Dermis blood vessel endothelial cell (primary cell): ENCODE data around the gene KLC3. TPM values are rescaled to one million over a fixed set of nuclear protein-coding genes. Genes with fewer than 3 reads are reported as not detected.
"Not testable (repeated sequence)": the region's sequence is repeated elsewhere in the genome, so short reads cannot be mapped to it uniquely, and the experiment has no call there.

Source experiments
- DNase-seq: peaks from one replicate; pipeline ENCODE4 v3.0.0; 2010
- total RNA-seq: library from RNA; depleted of rRNA; stranded (reverse); fragments of >200 nt; gene quantifications from 2 replicates; pipeline ENCODE4 v1.2.3, GENCODE V29; 2014

Gene KLC3
- total RNA-seq, 1 donor from 2014 or later = 0.17 TPM

GRCh38 chr19:45320997-45321775 lies 19.4 kb upstream of the KLC3 start:
- no peak for DNase-seq

GRCh38 chr19:45321848-45322247 lies 18.7 kb upstream of the KLC3 start:
- no peak for DNase-seq

- no peak for DNase-seq
Observed at GRCh38 chr19:45322311-45322710, 18.2 kb upstream of the KLC3 start.

GRCh38 chr19:45322744-45323281 lies 17.7 kb upstream of the KLC3 start, which contains the start of gene CKM:
CKM (minus strand) TSS chr19:45322875; CDS start chr19:45319713, 3,162 bp downstream.
- DNase-seq = no peak

GRCh38 chr19:45323671-45324081 lies 16.9 kb upstream of the KLC3 start:
- DNase-seq = peak; percentile 26

DNA sequence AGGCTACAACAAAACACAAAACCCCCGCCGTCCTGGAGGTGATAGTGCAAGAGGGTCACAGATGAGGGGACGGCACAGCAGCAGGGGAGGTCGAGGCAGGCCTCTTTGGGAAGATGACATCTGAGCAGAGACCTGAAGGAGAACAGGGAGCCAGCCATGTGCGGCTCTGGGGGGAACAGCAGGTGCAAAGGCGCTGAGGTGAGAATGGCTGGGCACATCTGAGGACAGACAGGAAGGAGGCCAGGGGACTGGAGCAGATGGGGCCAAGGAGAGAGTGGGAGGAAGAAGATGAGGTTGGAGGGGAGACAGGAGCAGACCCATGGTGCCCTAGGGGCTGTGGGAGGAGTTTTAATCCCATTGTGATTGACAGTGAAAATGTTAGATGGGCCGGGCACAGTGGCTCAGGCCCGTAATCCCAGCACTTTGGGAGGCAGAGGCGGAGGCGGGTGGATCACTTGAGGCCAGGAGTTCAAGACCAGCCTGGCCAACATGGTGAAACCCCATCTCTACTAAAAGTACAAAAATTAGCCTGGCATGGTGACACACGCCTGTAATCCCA lies 16.1 kb upstream of the KLC3 start:
- no peak for DNase-seq

DNA sequence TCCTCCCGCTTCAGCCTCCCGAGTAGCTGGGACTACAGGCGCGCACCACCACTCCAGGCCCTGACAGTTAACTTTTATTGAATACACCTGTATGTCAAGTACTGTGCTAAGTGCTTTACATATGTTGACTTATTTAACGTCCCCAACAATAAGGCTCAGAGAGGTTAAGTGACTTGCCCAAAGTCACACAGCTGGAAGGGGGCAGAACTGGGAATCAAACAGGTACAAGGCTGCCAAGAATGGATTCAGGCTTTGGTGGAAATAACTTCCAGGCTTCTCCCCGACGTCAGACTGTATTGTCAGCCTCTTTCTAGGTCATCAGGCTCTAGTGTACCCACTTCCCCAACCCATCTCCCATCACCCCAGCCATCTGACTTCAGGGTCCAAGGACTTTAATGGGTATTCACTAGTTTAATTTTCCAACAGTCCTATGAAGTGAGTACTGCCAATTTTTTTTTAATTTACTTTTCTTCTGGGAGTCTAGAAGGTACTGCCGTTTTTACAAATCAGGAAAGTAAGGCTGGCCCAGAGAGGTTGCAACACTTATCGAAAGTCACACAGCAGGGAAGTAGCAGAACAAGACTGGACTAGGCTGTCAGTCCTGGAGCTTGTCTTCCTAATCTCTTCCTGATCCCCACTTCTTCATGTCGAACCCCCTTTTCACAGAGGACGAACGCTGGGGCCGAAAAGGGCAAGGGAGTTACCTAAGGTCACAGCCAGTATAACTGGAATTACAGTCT lies 13.0 kb upstream of the KLC3 start:
- no peak for DNase-seq

DNA sequence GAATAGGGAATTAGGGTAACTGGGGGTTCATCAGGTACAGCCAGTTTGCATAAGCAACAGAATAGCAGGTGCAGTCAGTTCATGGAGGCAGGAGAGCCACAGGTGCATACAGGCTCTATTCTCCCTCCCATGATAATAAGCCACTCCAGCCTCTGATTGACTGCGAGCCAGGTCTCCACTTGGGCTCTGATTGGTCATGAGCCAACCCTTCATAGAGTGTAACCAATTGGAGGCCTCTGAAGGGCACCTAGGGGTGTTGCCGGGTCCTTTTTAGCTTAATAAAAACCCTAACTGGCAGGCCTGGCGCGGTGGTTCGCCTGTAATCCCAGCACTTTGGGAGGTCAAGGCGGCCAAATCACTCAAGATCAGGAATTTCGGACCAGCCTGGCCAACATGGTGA lies 9.1 kb upstream of the KLC3 start:
- DNase-seq = no peak

DNA sequence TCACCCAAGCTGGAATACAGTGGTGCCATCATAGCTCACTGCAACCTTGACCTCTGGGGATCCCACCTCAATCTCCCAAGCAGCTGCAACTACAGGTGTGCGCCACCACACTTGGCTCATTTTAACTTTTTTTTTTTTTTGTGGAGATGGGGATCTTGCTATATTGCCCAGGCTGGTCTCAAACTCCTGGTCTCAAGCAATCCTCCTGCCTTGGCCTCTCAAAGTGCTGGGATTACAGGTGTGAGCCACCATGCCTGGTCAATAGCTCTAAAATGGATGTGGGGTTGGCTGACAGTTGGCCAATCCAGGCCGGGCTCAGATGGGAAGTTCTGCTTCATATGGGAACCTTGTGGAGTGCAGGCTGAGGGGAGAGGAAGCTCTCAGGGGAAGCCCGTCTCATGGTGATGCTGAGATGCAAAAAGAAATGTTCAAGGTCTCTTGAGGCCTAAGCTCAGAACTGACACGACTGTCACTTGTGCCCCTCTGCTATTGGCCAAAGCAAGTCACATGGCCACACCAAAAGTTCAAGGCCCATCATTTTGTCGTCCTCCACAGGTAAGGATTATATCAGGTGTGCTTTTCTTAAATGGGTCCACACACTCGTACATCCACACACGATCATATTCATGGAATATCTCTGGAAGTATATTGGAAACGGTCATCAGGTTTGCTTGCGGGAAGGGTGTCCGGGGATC lies 6.8 kb upstream of the KLC3 start:
- no peak for DNase-seq

GRCh38 chr19:45334881-45335280 lies 5.7 kb upstream of the KLC3 start:
- DNase-seq = not testable (repeated sequence)

- no peak for DNase-seq
Observed at GRCh38 chr19:45336696-45337251, 3.8 kb upstream of the KLC3 start.

DNA sequence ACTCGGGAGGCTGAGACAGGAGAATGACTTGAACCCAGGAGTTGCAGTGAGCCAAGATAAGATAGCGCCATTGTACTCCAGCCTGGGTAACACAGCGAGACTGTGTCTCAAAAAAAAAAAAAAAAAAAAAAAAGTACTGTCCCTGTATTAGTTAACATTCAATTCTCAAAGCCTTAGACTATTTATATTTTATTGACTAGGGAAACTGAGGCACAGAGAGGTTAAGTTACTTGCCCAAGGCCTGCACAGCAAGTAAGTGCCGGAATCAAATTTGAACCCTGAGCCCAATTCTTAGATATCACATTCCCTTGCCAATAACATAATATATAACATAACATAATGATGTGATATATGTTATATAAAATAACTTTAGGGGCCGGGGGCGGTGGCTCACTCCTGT lies 921 bp upstream of the KLC3 start:
- no peak for DNase-seq

DNA sequence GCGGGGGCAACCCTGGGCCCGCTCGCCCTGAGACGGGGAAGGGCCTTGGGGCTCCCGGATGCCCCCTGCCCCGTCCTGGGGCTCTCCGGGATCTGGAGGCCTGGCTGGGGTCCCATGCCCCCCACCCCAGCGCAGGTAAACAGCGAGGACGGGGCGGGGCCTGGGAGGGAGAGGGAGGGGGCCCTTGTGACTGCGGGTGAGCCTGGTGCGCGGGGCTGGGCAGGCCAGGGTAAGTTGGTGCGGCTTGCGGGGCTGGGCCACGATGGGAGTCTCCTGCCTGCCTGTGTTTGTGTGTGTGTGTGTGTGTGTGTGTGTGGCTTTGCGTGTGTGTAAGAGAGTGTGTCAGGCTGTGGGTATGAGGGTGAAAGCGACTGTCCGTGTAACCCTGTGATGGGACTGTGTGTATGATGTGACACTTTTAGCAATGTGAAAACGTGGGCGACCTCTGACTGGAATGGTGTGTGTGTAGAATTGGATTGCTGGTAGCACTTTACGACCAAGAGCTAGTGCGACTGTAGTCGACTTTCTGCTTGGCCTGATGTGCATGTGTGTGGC lies 426 bp downstream of the KLC3 start:
- peak; percentile 9 for DNase-seq

DNA sequence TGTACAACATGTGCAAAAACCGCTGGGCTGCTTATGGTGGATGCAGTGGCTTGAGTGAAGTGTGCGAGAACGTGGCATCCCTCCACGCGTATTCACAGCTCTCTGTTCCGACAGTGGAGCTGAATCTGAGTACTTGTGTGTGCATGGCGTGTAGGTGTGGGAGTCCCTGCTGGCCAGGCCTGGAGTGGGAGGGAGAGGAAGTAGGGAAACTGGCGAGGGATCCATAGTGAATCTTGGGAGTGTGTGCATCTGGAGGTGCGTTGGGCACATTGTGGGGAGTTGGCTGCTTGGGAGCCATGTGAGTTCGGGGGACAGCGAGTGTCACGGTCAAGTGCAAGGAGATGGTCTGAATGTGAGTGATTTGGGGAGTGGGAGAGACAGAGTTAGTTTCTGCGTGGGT lies 2.4 kb downstream of the KLC3 start:
- no peak for DNase-seq

DNA sequence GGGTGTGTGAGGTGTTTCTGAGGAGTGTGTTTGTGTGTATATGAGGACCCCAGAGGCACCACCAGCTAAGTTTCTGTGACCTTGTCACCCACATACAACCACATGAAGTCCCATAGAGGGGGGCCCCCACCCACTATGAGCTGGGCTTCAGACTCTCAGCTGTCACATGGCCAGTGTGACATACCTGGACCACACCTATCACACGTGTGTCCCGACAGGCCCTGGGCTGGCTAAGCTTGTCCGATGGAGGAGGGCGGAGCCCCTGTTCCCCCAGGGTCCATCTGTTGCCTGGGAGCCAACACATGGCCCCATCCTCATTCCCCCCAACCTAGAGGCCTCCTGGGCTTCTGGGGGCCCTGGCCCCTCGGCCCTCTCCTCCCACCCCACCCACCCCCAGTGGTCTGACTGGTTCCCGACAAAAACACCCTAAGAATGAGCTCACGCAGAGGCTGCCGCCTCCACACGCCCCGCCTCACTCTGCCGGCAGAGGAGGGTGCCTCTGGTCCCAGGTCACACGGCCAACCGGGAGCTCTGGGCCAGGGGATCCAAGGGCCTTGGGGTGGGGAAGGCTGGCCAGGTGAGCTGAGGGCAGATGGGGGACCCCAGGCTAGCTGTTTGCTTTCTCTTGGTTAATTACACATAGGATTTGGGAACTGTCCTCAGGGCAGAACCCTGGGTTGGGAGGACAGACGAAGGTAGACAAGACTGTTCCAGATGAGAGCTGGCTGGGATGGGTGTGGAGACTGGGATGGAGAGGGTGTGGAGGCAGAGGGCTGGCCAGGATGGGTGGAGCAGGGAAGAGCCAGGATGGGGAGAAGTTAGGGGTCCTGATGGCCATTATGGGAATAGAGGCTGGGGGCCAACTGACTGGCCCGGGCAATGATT lies 4.3 kb downstream of the KLC3 start:
- no peak for DNase-seq

DNA sequence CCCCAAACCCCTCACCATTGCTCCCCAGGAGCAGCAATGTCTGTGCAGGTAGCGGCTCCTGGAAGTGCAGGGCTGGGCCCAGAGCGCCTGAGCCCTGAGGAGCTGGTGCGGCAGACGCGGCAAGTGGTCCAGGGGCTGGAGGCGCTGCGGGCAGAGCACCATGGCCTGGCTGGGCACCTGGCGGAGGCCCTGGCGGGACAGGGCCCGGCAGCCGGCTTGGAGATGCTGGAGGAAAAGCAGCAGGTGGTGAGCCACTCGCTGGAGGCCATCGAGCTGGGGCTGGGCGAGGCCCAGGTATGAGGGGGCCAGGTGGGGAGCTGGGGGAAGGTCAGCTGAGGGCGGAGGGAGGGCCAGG lies 4.9 kb downstream of the KLC3 start:
- DNase-seq = no peak

GRCh38 chr19:45346449-45346848 lies 5.9 kb downstream of the KLC3 start:
- DNase-seq = no peak

DNA sequence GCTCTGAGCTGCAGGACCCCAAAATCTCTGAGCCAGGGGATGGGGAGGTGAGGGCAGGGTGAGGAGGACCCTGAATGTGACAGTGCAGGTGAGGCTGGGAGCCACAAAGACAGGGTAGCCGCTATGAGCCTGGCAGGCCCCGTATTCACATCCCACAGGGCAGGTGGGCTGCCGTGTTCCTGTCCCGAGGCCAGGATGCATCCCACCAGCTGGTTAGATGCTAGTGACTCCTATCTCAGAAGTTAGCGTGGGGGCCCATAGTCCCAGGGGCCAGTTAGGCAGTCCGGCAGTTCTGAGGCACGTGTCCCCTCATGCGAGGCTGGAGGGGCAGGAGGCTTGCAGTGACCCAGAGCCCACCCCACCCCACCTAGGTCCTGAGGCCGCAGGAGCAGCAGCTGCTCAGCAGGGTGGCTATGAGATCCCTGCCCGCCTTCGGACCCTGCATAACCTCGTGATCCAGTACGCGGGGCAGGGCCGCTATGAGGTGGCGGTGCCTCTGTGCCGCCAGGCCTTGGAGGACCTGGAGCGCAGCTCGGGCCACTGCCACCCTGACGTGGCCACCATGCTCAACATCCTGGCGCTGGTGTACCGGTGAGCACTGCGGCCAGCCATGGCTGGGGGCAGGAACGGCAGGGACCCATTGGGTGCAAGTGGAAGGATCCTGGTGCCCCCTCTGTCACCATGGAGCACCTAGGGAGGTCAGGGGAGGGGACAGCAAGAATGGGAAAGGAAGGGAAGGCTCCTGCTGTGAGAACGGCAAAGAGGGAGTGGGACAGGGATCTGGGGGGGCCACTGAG lies 7.2 kb downstream of the KLC3 start:
- no peak for DNase-seq

GRCh38 chr19:45348367-45349125 lies 8.0 kb downstream of the KLC3 start:
- DNase-seq = no peak

GRCh38 chr19:45349126-45349415 lies 8.5 kb downstream of the KLC3 start:
- DNase-seq = no peak
